Measurements from ENCODE around the gene KSR1.
A peak's percentile ranks its signal among the peaks of the same experiment; 100 is the strongest.

KSR1 gene

GRCh38 chr17:27597783-27598320 lies 141.6 kb downstream of the KSR1 start:
- no peak for DNase-seq

- DNase-seq, result no peak
Measured at GRCh38 chr17:27598337-27599050, 142.2 kb downstream of the KSR1 start.

GRCh38 chr17:27600471-27600870 lies 144.2 kb downstream of the KSR1 start:
- DNase-seq, result no peak

GRCh38 chr17:27601069-27601974 lies 145.1 kb downstream of the KSR1 start:
- DNase-seq, result peak; percentile 82

- no peak for DNase-seq
Measured at GRCh38 chr17:27601975-27602302, 145.7 kb downstream of the KSR1 start.

GRCh38 chr17:27602721-27603420 lies 146.6 kb downstream of the KSR1 start:
- DNase-seq, result peak; percentile 49

- DNase-seq, result no peak
Measured at GRCh38 chr17:27603421-27603770, 147.1 kb downstream of the KSR1 start.

- no peak for DNase-seq
Measured at GRCh38 chr17:27603880-27604794, 147.9 kb downstream of the KSR1 start.

- no peak for DNase-seq
Measured at GRCh38 chr17:27605409-27605808, 149.2 kb downstream of the KSR1 start.

GRCh38 chr17:27607521-27608091 lies 151.4 kb downstream of the KSR1 start:
- DNase-seq, result no peak

- DNase-seq, result no peak
Measured at GRCh38 chr17:27608328-27609230, 152.3 kb downstream of the KSR1 start.

GRCh38 chr17:27609611-27610303 lies 153.5 kb downstream of the KSR1 start:
- no peak for DNase-seq

- DNase-seq, result no peak
Measured at GRCh38 chr17:27610304-27610677, 154.0 kb downstream of the KSR1 start.

- DNase-seq, result no peak
Measured at GRCh38 chr17:27612160-27612770, 156.0 kb downstream of the KSR1 start.

- no peak for DNase-seq
Measured at GRCh38 chr17:27613433-27613832, 157.2 kb downstream of the KSR1 start.

- DNase-seq, result no peak
Measured at GRCh38 chr17:27615121-27615520, 158.9 kb downstream of the KSR1 start.

- DNase-seq, result no peak
Measured at GRCh38 chr17:27616414-27616813, 160.2 kb downstream of the KSR1 start.

- no peak for DNase-seq
Measured at GRCh38 chr17:27618417-27618816, 162.2 kb downstream of the KSR1 start.

- DNase-seq, result no peak
Measured at GRCh38 chr17:27620721-27621120, 164.5 kb downstream of the KSR1 start.

GRCh38 chr17:27621536-27621935 lies 165.3 kb downstream of the KSR1 start:
- DNase-seq, result no peak
